Neural progenitor cell (in vitro differentiated cells): ENCODE results near the gene PVR. TPM values are rescaled to one million over a fixed set of nuclear protein-coding genes. Genes with fewer than 3 reads are reported as not detected.

ENCODE experiments used
- DNase-seq: peaks from one replicate; pipeline ENCODE4 v3.0.0-alpha.2; 2016; ENCODE audit warnings: low spot score
- H2AFZ ChIP-seq: fragments of 200-600 bp; sonication (generic); replicated peaks from 2 replicates; pipeline ENCODE4 v1.6.1; 2016; ENCODE audit warnings: antibody characterized with exemption
- H3F3A ChIP-seq: fragments of 200-600 bp; sonication (generic); 2 replicates; pipeline ENCODE4 v1.6.1; 2016; ENCODE audit warnings: antibody characterized with exemption, low read depth
- H3K27ac ChIP-seq: fragments of 200-600 bp; sonication (generic); 2 replicates; pipeline ENCODE4 v1.5.1; 2016; ENCODE audit warnings: mild to moderate bottlenecking
- H3K27me3 ChIP-seq: fragments of 200-600 bp; sonication (generic); 2 replicates; pipeline ENCODE4 v1.6.1; 2016; ENCODE audit warnings: mild to moderate bottlenecking, moderate library complexity
- H3K36me3 ChIP-seq: fragments of 200-600 bp; sonication (generic); 2 replicates; pipeline ENCODE4 v1.5.1; 2016
- H3K4me1 ChIP-seq: fragments of 200-600 bp; sonication (generic); 2 replicates; pipeline ENCODE4 v1.6.1; 2016; ENCODE audit warnings: mixed run types
- H3K4me2 ChIP-seq: fragments of 200-600 bp; sonication (generic); 2 replicates; pipeline ENCODE4 v1.6.1; 2016
- H3K4me3 ChIP-seq: fragments of 200-600 bp; sonication (generic); 2 replicates; pipeline ENCODE4 v1.5.1; 2016
- H3K79me2 ChIP-seq: fragments of 200-600 bp; sonication (generic); 2 replicates; pipeline ENCODE4 v1.6.1; 2016; ENCODE audit warnings: low read depth
- H3K9ac ChIP-seq: fragments of 200-600 bp; sonication (generic); 2 replicates; pipeline ENCODE4 v1.6.1; 2016
- H3K9me3 ChIP-seq: fragments of 200-600 bp; sonication (generic); 2 replicates; pipeline ENCODE4 v1.5.1; 2016; ENCODE audit warnings: low read depth
- H4K20me1 ChIP-seq: fragments of 200-600 bp; sonication (generic); 2 replicates; pipeline ENCODE4 v1.6.1; 2016; ENCODE audit warnings: low read depth
- H3K27ac Mint-ChIP-seq: 3 replicates; pipeline ENCODE4 v1.8.0; 2021; ENCODE audit warnings: mixed read lengths
- H3K27me3 Mint-ChIP-seq: 2 replicates; pipeline ENCODE4 v1.8.0; 2022; ENCODE audit warnings: low read depth, mild to moderate bottlenecking, inconsistent platforms, moderate library complexity, mixed read lengths; ENCODE audit not compliant: insufficient read depth
- H3K36me3 Mint-ChIP-seq: 3 replicates; pipeline ENCODE4 v1.8.0; 2021; ENCODE audit warnings: mixed read lengths
- H3K4me1 Mint-ChIP-seq: 3 replicates; pipeline ENCODE4 v1.8.0; 2021; ENCODE audit warnings: mixed read lengths
- H3K4me3 Mint-ChIP-seq: 3 replicates; pipeline ENCODE4 v1.8.0; 2021; ENCODE audit warnings: mild to moderate bottlenecking, moderate library complexity, mixed read lengths
- H3K9me3 Mint-ChIP-seq: 3 replicates; pipeline ENCODE4 v1.8.0; 2020; ENCODE audit warnings: mixed read lengths
- EZH2 ChIP-seq: fragments of 200-600 bp; sonication (generic); IDR thresholded peaks from 2 replicates; pipeline ENCODE4 v1.6.1; 2017; ENCODE audit warnings: antibody characterized with exemption, mild to moderate bottlenecking, moderate library complexity
- EZH2phosphoT487 ChIP-seq: fragments of 200-600 bp; sonication (generic); IDR thresholded peaks from 2 replicates; pipeline ENCODE4 v1.6.1; 2017; ENCODE audit warnings: antibody characterized with exemption
- total RNA-seq: library from RNA; depleted of rRNA; stranded (reverse); fragments of >200 nt; gene quantifications from 2 replicates; pipeline ENCODE4 v1.2.3, GENCODE V29; 2015; ENCODE audit warnings: low replicate concordance
- TF ChIP-seq, protein P1 (sequence below): fragments of 200-600 bp; sonication (generic); IDR thresholded peaks from 2 replicates; pipeline ENCODE4 v1.5.1; 2017; ENCODE audit warnings: antibody characterized with exemption, mild to moderate bottlenecking

PVR gene
- total RNA-seq, 1 donor from 2014 or later: 4.4 TPM

DNA sequence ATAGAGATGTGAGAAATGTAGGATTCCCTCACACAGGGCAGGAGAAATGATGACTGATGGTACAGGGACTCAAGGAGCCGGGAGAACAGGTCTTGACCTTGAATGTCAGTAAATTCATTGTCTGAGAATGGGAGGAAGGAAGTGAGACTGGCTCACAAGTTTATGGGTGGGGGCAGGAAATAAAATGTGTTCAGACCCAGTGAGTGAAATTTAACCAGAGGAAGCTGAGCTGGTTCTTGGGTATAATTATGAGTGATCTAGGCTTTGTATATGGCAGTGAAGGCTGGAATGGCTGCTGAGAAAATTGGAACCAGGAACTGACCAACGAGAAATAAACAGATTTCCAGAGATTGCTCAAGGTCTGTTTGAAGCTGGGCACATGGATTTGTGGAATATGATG lies 36.7 kb upstream of the PVR start:
- no peak overlapping the region for H3K4me2 ChIP-seq
- H3K9me3 Mint-ChIP-seq: peaks cover 2% of the 10 kb centered on the region

DNA sequence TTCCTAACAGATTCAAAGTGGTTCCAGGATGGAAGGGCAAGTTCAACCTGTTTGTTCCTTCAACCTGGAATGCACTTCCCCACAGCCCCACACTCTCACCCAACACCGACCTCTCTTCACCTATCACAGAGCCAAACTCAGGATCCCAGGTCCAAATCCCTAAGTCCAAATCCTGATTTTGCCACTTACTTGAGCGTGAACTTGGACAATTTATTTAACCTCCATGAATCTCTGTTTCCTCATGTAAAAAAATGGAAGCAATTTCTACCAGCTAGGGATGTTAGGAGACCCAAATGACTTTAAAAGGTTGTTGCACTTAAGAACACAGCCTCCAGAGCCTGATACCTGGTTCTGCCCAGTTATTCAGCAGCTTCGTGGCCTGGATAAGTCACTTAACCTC lies 35.8 kb upstream of the PVR start:
- no peaks in the 10 kb centered on the region for H4K20me1 ChIP-seq
- no peak overlapping the region for H3K4me2 ChIP-seq
- no peaks in the 10 kb centered on the region for H3K79me2 ChIP-seq
- H3K27ac ChIP-seq: no peak overlapping the region
- Mint-ChIP-seq H3K27ac (no peak overlapping the region), H3K4me1 (no peaks in the 10 kb centered on the region), H3K9me3 (peaks cover 2% of the 10 kb centered on the region), H3K27me3 (peaks cover 2% of the 10 kb centered on the region), H3K36me3 (no peaks in the 10 kb centered on the region), H3K4me3 (no peak overlapping the region)
- no peaks in the 10 kb centered on the region for H3F3A ChIP-seq
- H2AFZ ChIP-seq: no peak overlapping the region
- TF ChIP-seq, protein P1, sequence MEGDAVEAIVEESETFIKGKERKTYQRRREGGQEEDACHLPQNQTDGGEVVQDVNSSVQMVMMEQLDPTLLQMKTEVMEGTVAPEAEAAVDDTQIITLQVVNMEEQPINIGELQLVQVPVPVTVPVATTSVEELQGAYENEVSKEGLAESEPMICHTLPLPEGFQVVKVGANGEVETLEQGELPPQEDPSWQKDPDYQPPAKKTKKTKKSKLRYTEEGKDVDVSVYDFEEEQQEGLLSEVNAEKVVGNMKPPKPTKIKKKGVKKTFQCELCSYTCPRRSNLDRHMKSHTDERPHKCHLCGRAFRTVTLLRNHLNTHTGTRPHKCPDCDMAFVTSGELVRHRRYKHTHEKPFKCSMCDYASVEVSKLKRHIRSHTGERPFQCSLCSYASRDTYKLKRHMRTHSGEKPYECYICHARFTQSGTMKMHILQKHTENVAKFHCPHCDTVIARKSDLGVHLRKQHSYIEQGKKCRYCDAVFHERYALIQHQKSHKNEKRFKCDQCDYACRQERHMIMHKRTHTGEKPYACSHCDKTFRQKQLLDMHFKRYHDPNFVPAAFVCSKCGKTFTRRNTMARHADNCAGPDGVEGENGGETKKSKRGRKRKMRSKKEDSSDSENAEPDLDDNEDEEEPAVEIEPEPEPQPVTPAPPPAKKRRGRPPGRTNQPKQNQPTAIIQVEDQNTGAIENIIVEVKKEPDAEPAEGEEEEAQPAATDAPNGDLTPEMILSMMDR: no peak
- no peak for TF ChIP-seq EZH2phosphoT487
- TF ChIP-seq EZH2: no peak
- no peaks in the 10 kb centered on the region for H3K27me3 ChIP-seq
- H3K36me3 ChIP-seq: no peaks in the 10 kb centered on the region
- DNase-seq: no peak
- H3K4me1 ChIP-seq: no peaks in the 10 kb centered on the region
- no peak overlapping the region for H3K9ac ChIP-seq
- H3K9me3 ChIP-seq: no peaks in the 10 kb centered on the region
- H3K4me3 ChIP-seq: no peak overlapping the region

More for the DNA sequence above, 36.7 kb upstream of the PVR start:
- H3K9ac ChIP-seq: no peak overlapping the region
- no peak overlapping the region for H3K27ac Mint-ChIP-seq
- H3K4me1 ChIP-seq: no peaks in the 10 kb centered on the region
- no peak for DNase-seq
- H3K4me3 Mint-ChIP-seq: no peak overlapping the region
- peaks cover 2% of the 10 kb centered on the region for H3K27me3 Mint-ChIP-seq
- no peak overlapping the region for H3K27ac ChIP-seq
- TF ChIP-seq EZH2: no peak
- TF ChIP-seq, protein P1: no peak
- no peak for TF ChIP-seq EZH2phosphoT487
- H4K20me1 ChIP-seq: no peaks in the 10 kb centered on the region
- no peaks in the 10 kb centered on the region for H3K36me3 ChIP-seq
- H3F3A ChIP-seq: no peaks in the 10 kb centered on the region
- no peaks in the 10 kb centered on the region for H3K4me1 Mint-ChIP-seq
- H3K27me3 ChIP-seq: no peaks in the 10 kb centered on the region
- H3K79me2 ChIP-seq: no peaks in the 10 kb centered on the region
- no peak overlapping the region for H3K4me3 ChIP-seq
- H3K36me3 Mint-ChIP-seq: no peaks in the 10 kb centered on the region
- H3K9me3 ChIP-seq: no peaks in the 10 kb centered on the region
- no peak overlapping the region for H2AFZ ChIP-seq

DNA sequence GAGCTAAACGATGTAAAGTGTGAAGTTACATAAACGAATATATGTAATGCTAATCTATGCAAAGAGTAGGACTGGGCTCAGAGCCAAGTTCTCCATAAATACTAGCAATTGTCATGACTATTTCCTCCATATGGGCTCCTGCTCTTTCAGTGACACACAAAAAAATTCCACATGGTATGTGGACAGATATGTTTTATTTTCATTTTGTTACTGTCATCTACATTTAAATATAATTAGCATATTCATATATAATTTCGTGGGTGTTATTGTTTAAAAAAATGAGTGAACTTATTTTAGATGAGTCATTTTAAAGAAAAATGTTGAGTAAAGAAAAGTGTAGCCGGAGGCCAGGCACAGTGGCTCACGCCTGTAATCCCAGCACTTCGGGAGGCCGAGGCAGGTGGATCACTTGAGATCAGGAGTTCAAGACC lies 35.3 kb upstream of the PVR start:
- no peak for DNase-seq
- H3K27ac Mint-ChIP-seq: no peak overlapping the region
- TF ChIP-seq, protein P1: no peak
- TF ChIP-seq EZH2phosphoT487 (no peak), EZH2 (no peak)
- peaks cover 2% of the 10 kb centered on the region for H3K27me3 Mint-ChIP-seq
- Histone ChIP-seq H3K4me2 (no peak overlapping the region), H3K27me3 (no peaks in the 10 kb centered on the region), H2AFZ (no peak overlapping the region), H3F3A (no peaks in the 10 kb centered on the region), H3K27ac (no peak overlapping the region), H3K79me2 (no peaks in the 10 kb centered on the region), H3K4me3 (no peak overlapping the region), H3K36me3 (no peaks in the 10 kb centered on the region), H3K4me1 (no peaks in the 10 kb centered on the region), H3K9ac (no peak overlapping the region), H4K20me1 (no peaks in the 10 kb centered on the region), H3K9me3 (no peaks in the 10 kb centered on the region)
- H3K4me1 Mint-ChIP-seq: no peaks in the 10 kb centered on the region
- H3K4me3 Mint-ChIP-seq: no peak overlapping the region
- peaks cover 2% of the 10 kb centered on the region for H3K9me3 Mint-ChIP-seq
- H3K36me3 Mint-ChIP-seq: no peaks in the 10 kb centered on the region
